HL-60 (cell line): ENCODE measurements around the gene ZNF277.

Experiments
- GABPA ChIP-seq: IDR thresholded peaks from 2 replicates; pipeline ENCODE4 v1.6.1; 2012; ENCODE audit warnings: low read depth
- POLR2AphosphoS5 ChIP-seq: IDR thresholded peaks from 2 replicates; pipeline ENCODE4 v1.6.1; 2012; ENCODE audit warnings: low read depth
- SPI1 ChIP-seq: IDR thresholded peaks from 2 replicates; pipeline ENCODE4 v1.6.1; 2012; ENCODE audit warnings: low read depth, mild to moderate bottlenecking, borderline replicate concordance
- TF ChIP-seq, protein P1 (sequence below): IDR thresholded peaks from one replicate; pipeline ENCODE4 v1.5.1; 2011; ENCODE audit warnings: low read length, control low read depth, inconsistent platforms; ENCODE audit not compliant: insufficient read depth
- TF ChIP-seq, protein P2 (sequence below): IDR thresholded peaks from 2 replicates; pipeline ENCODE4 v1.6.1; 2012; ENCODE audit warnings: low read depth; ENCODE audit not compliant: insufficient replicate concordance

GRCh38 chr7:112362731-112363131 lies 156.2 kb downstream of the ZNF277 start:
- TF ChIP-seq, protein P1, sequence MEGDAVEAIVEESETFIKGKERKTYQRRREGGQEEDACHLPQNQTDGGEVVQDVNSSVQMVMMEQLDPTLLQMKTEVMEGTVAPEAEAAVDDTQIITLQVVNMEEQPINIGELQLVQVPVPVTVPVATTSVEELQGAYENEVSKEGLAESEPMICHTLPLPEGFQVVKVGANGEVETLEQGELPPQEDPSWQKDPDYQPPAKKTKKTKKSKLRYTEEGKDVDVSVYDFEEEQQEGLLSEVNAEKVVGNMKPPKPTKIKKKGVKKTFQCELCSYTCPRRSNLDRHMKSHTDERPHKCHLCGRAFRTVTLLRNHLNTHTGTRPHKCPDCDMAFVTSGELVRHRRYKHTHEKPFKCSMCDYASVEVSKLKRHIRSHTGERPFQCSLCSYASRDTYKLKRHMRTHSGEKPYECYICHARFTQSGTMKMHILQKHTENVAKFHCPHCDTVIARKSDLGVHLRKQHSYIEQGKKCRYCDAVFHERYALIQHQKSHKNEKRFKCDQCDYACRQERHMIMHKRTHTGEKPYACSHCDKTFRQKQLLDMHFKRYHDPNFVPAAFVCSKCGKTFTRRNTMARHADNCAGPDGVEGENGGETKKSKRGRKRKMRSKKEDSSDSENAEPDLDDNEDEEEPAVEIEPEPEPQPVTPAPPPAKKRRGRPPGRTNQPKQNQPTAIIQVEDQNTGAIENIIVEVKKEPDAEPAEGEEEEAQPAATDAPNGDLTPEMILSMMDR: no peak
- no peak for TF ChIP-seq GABPA
- TF ChIP-seq, protein P2, sequence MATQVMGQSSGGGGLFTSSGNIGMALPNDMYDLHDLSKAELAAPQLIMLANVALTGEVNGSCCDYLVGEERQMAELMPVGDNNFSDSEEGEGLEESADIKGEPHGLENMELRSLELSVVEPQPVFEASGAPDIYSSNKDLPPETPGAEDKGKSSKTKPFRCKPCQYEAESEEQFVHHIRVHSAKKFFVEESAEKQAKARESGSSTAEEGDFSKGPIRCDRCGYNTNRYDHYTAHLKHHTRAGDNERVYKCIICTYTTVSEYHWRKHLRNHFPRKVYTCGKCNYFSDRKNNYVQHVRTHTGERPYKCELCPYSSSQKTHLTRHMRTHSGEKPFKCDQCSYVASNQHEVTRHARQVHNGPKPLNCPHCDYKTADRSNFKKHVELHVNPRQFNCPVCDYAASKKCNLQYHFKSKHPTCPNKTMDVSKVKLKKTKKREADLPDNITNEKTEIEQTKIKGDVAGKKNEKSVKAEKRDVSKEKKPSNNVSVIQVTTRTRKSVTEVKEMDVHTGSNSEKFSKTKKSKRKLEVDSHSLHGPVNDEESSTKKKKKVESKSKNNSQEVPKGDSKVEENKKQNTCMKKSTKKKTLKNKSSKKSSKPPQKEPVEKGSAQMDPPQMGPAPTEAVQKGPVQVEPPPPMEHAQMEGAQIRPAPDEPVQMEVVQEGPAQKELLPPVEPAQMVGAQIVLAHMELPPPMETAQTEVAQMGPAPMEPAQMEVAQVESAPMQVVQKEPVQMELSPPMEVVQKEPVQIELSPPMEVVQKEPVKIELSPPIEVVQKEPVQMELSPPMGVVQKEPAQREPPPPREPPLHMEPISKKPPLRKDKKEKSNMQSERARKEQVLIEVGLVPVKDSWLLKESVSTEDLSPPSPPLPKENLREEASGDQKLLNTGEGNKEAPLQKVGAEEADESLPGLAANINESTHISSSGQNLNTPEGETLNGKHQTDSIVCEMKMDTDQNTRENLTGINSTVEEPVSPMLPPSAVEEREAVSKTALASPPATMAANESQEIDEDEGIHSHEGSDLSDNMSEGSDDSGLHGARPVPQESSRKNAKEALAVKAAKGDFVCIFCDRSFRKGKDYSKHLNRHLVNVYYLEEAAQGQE: no peak
- TF ChIP-seq POLR2AphosphoS5: no peak
- TF ChIP-seq SPI1: no peak
